BJ (cell line): ENCODE results near the gene CENPC. TPM values are rescaled to one million over a fixed set of nuclear protein-coding genes. Genes with fewer than 3 reads are reported as not detected.

Experiments used
- CTCF ChIA-PET: fragments of 350-600 bp; formaldehyde crosslinking; extraction: SDS; loops from one replicate; lab custom pipeline; 2021; ENCODE audit warnings: antibody characterized with exemption, inconsistent platforms; lab: Yijun Ruan, JAX
- POLR2A ChIA-PET: fragments of 300-600 bp; sonication (Branson Sonifier 250); formaldehyde crosslinking; extraction: SDS; loops from one replicate; lab custom pipeline; 2021; ENCODE audit warnings: antibody characterized with exemption; lab: Charles Lee
- DNase-seq: peaks from one replicate; pipeline ENCODE4 v3.0.0-alpha.2; 2011; ENCODE audit warnings: low read depth
- H3K27me3 ChIP-seq: 2 replicates; pipeline ENCODE4 v1.6.0; 2011; ENCODE audit warnings: low read length; ENCODE audit not compliant: control insufficient read depth, insufficient read depth
- H3K36me3 ChIP-seq: 2 replicates; pipeline ENCODE4 v1.5.1; 2011; ENCODE audit warnings: low read length; ENCODE audit not compliant: control insufficient read depth, insufficient read depth
- H3K4me3 ChIP-seq: 2 replicates; pipeline ENCODE4 v1.5.1; 2011; ENCODE audit warnings: low read depth, mild to moderate bottlenecking, control low read depth, low read length
- CTCF ChIP-seq: IDR thresholded peaks from 2 replicates; pipeline ENCODE4 v1.5.1; 2011; ENCODE audit warnings: low read depth, mild to moderate bottlenecking, control low read depth, inconsistent platforms, low read length, moderate library complexity; ENCODE audit not compliant: insufficient read depth
- polyA minus RNA-seq: library from RNA; depleted of rRNA, polyadenylated mRNA; stranded (reverse); fragments of >200 nt; gene quantifications from 2 replicates; pipeline ENCODE4 v1.2.3, GENCODE V29; 2011; rRNA and poly(A)+ RNA removed
- polyA plus RNA-seq: library from polyadenylated mRNA; depleted of rRNA; stranded (reverse); fragments of >200 nt; gene quantifications from 2 replicates; pipeline ENCODE4 v1.2.3, GENCODE V29; 2011; rRNA removed

The CENPC gene
- polyA plus RNA-seq (3.6 and 6.4 TPM in 2 replicates), polyA minus RNA-seq (6.4 and 6.6 TPM in 2 replicates)

- H3K4me3 ChIP-seq = peak within 1 kb of the TSS; percentile 95
- POLR2A ChIA-PET = interaction anchor here (0.5 to 0.7 kb wide), 3 partner anchors 15 to 317 kb away, joined by 3 to 13 read pairs (median 4); no protein-coding TSS in a partner anchor
- peak; percentile 93 for DNase-seq
- CTCF ChIA-PET = no interaction called here
- TF ChIP-seq CTCF = no peak
- no peaks in the 10 kb centered on the region for H3K36me3 ChIP-seq
- H3K27me3 ChIP-seq = no peaks in the 10 kb centered on the region
Observed at GRCh38 chr4:67545199-67546003, at the start of gene CENPC. CENPC (minus strand) TSS chr4:67545503; CDS start chr4:67545355, 148 bp downstream.

- ChIA-PET POLR2A (no interaction called here), CTCF (interaction anchor here (0.6 kb wide), 1 partner anchor 77 kb away, joined by 3 read pairs; no protein-coding TSS in a partner anchor)
- DNase-seq = no peak
- no peak overlapping the region for H3K4me3 ChIP-seq
- peaks cover 2% of the 10 kb centered on the region; the same call in 1 of the 2 replicates for H3K27me3 ChIP-seq
- no peak for TF ChIP-seq CTCF
- no peaks in the 10 kb centered on the region for H3K36me3 ChIP-seq
Observed at GRCh38 chr4:67593741-67594175, 48.5 kb upstream of the CENPC start.

GRCh38 chr4:67587156-67587555, 41.9 kb upstream of the CENPC start:
- Histone ChIP-seq H3K4me3 (no peak overlapping the region), H3K27me3 (no peaks in the 10 kb centered on the region), H3K36me3 (no peaks in the 10 kb centered on the region)
- no peak for TF ChIP-seq CTCF
- ChIA-PET CTCF (no interaction called here), POLR2A (no interaction called here)
- no peak for DNase-seq

- POLR2A ChIA-PET = no interaction called here
- H3K36me3 ChIP-seq = no peaks in the 10 kb centered on the region
- CTCF ChIA-PET = no interaction called here
- TF ChIP-seq CTCF = no peak
- DNase-seq = no peak
- no peak overlapping the region for H3K4me3 ChIP-seq
- H3K27me3 ChIP-seq = no peaks in the 10 kb centered on the region
Observed at GRCh38 chr4:67584496-67584895, 39.2 kb upstream of the CENPC start.

- POLR2A ChIA-PET = no interaction called here
- Histone ChIP-seq H3K36me3 (no peaks in the 10 kb centered on the region), H3K27me3 (no peaks in the 10 kb centered on the region), H3K4me3 (no peak overlapping the region)
- no peak for DNase-seq
- no peak for TF ChIP-seq CTCF
- CTCF ChIA-PET = no interaction called here
Observed at GRCh38 chr4:67581913-67582312, 36.6 kb upstream of the CENPC start.
